ENCODE results near the gene ASB18. TPM values are rescaled to one million over a fixed set of nuclear protein-coding genes. Genes with fewer than 3 reads are reported as not detected.

The ASB18 gene
- total and polyA plus RNA-seq, 2 donors (not counting 3 experiments of a cell fraction or from before 2014, with no cell fraction given), result not detected

DNA sequence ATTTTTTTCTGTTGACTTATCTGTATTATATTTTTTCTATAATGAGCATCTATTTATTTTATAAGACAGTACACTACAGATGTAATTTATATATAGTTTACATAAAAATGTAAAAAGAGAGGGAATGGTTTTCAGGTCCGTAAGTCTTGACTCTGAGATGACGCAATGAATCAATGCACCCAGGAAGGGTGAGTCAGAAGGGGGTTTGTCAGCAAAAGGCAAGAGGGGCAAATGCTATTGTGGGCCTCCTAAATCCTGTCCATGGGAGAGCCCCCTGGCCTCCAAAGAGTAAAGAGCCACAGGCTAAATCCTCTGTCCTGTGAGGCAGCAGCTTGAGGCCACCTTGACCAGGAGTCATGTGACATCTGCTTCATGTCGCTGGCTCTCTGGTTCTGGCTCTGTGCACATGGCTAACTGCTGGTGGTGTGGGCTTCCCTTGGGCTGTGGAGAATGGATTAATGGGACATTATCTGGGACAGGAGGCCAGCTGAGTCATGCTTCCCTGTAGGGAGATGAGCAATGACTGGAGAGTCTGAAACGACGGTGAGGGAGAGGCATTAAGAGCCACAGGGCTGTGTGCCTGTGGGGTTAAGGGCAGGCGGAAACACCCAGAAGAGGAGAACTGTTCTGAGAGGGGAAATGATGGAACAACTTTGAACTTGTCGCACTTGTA is 22.8 kb upstream of the ASB18 start:
- Histone ChIP-seq H3K27me3 (ENCODE audit: control insufficient read depth in 2 of 2, insufficient read depth in 2 of 2, low read length in 2 of 2) (no peaks in the 10 kb centered on the region), H3K9ac (replicated peaks; ENCODE audit: extremely low read depth, insufficient read depth, low read length) (no peak overlapping the region), H2AFZ (ENCODE audit: low read depth, low read length) (no peak overlapping the region), H3K36me3 (ENCODE audit: control insufficient read depth in 2 of 2, extremely low read depth in 1 of 2, insufficient read depth in 2 of 2, low read length in 2 of 2) (no peaks in the 10 kb centered on the region), H3K9me3 (replicated peaks; ENCODE audit: control insufficient read depth, insufficient read depth, low read length) (no peaks in the 10 kb centered on the region), H4K20me1 (replicated peaks; ENCODE audit: control insufficient read depth, extremely low read depth, insufficient read depth, low read length) (no peaks in the 10 kb centered on the region), H3K79me2 (ENCODE audit: control insufficient read depth, insufficient read depth, low read length) (no peaks in the 10 kb centered on the region), H3K4me2 (ENCODE audit: insufficient read depth, low read length) (no peak overlapping the region), H3K4me3 (replicated peaks in 1 of 3; ENCODE audit: insufficient read depth in 1 of 3, low read depth in 1 of 3, low read length in 3 of 3) (no peak overlapping the region), H3K4me1 (ENCODE audit: control insufficient read depth, extremely low read depth, insufficient read depth, low read length) (no peaks in the 10 kb centered on the region), H3K27ac (ENCODE audit: insufficient read depth, low read depth, low read length) (no peak overlapping the region), H3K9me1 (replicated peaks; ENCODE audit: control insufficient read depth, extremely low read depth, insufficient read depth, low read length) (no peaks in the 10 kb centered on the region)
- ChIA-PET CTCF (no interaction called here), POLR2A (no interaction called here)
- no peak for TF ChIP-seq GATA2 (IDR thresholded peaks at IDR 0.05; ENCODE audit: insufficient read depth, insufficient read length, low read depth, low read length)
- TF ChIP-seq EZH2 (IDR thresholded peaks at IDR 0.05; ENCODE audit: borderline replicate concordance, low read depth, low read length, severe bottlenecking), result no peak
- TF ChIP-seq POLR2AphosphoS5 (IDR thresholded peaks at IDR 0.05; ENCODE audit: insufficient read depth, low read depth, low read length), result no peak
- no peak for TF ChIP-seq MAX (IDR thresholded peaks at IDR 0.05; ENCODE audit: insufficient read depth, insufficient read length)
- no peak for TF ChIP-seq FOS (IDR thresholded peaks at IDR 0.05; ENCODE audit: borderline replicate concordance, insufficient read depth, low read length)
- intact Hi-C loops (cut with micrococcal nuclease), result no loop called here
- no TSS peak for BruUV-seq (replicated peaks)
- FAIRE-seq, result no peak
- no peak for DNase-seq (ENCODE audit: low read depth, low spot score)
- dilution Hi-C loops (cut with MboI; ENCODE audit: extremely low pct_ligation_motif_present, low sequenced_read_pairs), result no loop called here

GRCh38 chr2:236284208-236284607 is 20.0 kb upstream of the ASB18 start:
- intact Hi-C loops (cut with micrococcal nuclease), result no loop called here
- Histone ChIP-seq H3K9me1 (replicated peaks; ENCODE audit: control insufficient read depth, extremely low read depth, insufficient read depth, low read length) (no peaks in the 10 kb centered on the region), H3K4me3 (replicated peaks in 1 of 3; ENCODE audit: insufficient read depth in 1 of 3, low read depth in 1 of 3, low read length in 3 of 3) (no peak overlapping the region), H4K20me1 (replicated peaks; ENCODE audit: control insufficient read depth, extremely low read depth, insufficient read depth, low read length) (no peaks in the 10 kb centered on the region), H3K27ac (ENCODE audit: insufficient read depth, low read depth, low read length) (no peak overlapping the region), H2AFZ (ENCODE audit: low read depth, low read length) (no peak overlapping the region), H3K9me3 (replicated peaks; ENCODE audit: control insufficient read depth, insufficient read depth, low read length) (no peaks in the 10 kb centered on the region), H3K9ac (replicated peaks; ENCODE audit: extremely low read depth, insufficient read depth, low read length) (no peak overlapping the region), H3K4me2 (ENCODE audit: insufficient read depth, low read length) (no peak overlapping the region), H3K4me1 (ENCODE audit: control insufficient read depth, extremely low read depth, insufficient read depth, low read length) (no peaks in the 10 kb centered on the region), H3K27me3 (ENCODE audit: control insufficient read depth in 2 of 2, insufficient read depth in 2 of 2, low read length in 2 of 2) (no peaks in the 10 kb centered on the region), H3K79me2 (ENCODE audit: control insufficient read depth, insufficient read depth, low read length) (no peaks in the 10 kb centered on the region), H3K36me3 (ENCODE audit: control insufficient read depth in 2 of 2, extremely low read depth in 1 of 2, insufficient read depth in 2 of 2, low read length in 2 of 2) (no peaks in the 10 kb centered on the region)
- POLR2A ChIA-PET, result no interaction called here
- DNase-seq (ENCODE audit: low read depth, low spot score) (peak; percentile 4), FAIRE-seq (no peak)
- dilution Hi-C loops (cut with MboI; ENCODE audit: extremely low pct_ligation_motif_present, low sequenced_read_pairs), result no loop called here
- CTCF ChIA-PET, result interaction anchor here (0.6 to 2.2 kb wide), 8 partner anchors 8 to 518 kb away, joined by 3 to 8 read pairs (median 3); no protein-coding TSS in a partner anchor
- TF ChIP-seq MAX (IDR thresholded peaks at IDR 0.05; ENCODE audit: insufficient read depth, insufficient read length), result no peak
- TF ChIP-seq POLR2AphosphoS5 (IDR thresholded peaks at IDR 0.05; ENCODE audit: insufficient read depth, low read depth, low read length), result no peak
- TF ChIP-seq MYC (IDR thresholded peaks at IDR 0.05; ENCODE audit: low read depth, low read length), result no peak
- TF ChIP-seq EZH2 (IDR thresholded peaks at IDR 0.05; ENCODE audit: borderline replicate concordance, low read depth, low read length, severe bottlenecking), result no peak
- no peak for TF ChIP-seq GATA2 (IDR thresholded peaks at IDR 0.05; ENCODE audit: insufficient read depth, insufficient read length, low read depth, low read length)
- no peak for TF ChIP-seq CTCF (IDR thresholded peaks at IDR 0.05; ENCODE audit: extremely low read depth in 1 of 2, insufficient read depth in 1 of 2, low read depth in 1 of 2, low read length in 2 of 2)
- no peak for TF ChIP-seq JUN (IDR thresholded peaks at IDR 0.05; ENCODE audit: borderline replicate concordance, insufficient read depth, insufficient read length, low read depth)
- TF ChIP-seq FOS (IDR thresholded peaks at IDR 0.05; ENCODE audit: borderline replicate concordance, insufficient read depth, low read length), result no peak
- no TSS peak for BruUV-seq (replicated peaks)

Data from endothelial cell of umbilical vein (primary cell).